Sigmoid colon (tissue), 4 donors: ENCODE measurements around the gene SLC5A11.

Source experiments
- CTCF ChIP-seq, 4 experiments: fragments of 450-650 bp in 3 of 4; fragments of 200-600 bp in 1 of 4; IDR thresholded peaks; one replicate each; pipeline ENCODE4 v1.5.1; 2016 to 2019; ENCODE audit warnings: antibody characterized with exemption in 4 of 4, mild to moderate bottlenecking in 3 of 4, moderate library complexity in 2 of 4
- EP300 ChIP-seq, 4 donors: sonication (generic); formaldehyde crosslinking; IDR thresholded peaks; one replicate each; pipeline ENCODE4 v1.6.1; 2017; ENCODE audit warnings: antibody characterized with exemption in 4 of 4
- POLR2A ChIP-seq, 2 donors: fragments of 450-650 bp; IDR thresholded peaks; one replicate each; pipeline ENCODE4 v1.6.1; 2016; ENCODE audit warnings: antibody characterized with exemption in 2 of 2, mild to moderate bottlenecking in 2 of 2, moderate library complexity in 2 of 2
- POLR2AphosphoS5 ChIP-seq, 4 donors: sonication (generic); formaldehyde crosslinking; IDR thresholded peaks; one replicate each; pipeline ENCODE4 v1.6.1; 2017; ENCODE audit warnings: antibody characterized with exemption in 4 of 4

GRCh38 chr16:24917891-24918290 lies 72.1 kb downstream of the SLC5A11 start:
- TF ChIP-seq CTCF (IDR thresholded peaks at IDR 0.05) (no peak), POLR2A (IDR thresholded peaks at IDR 0.05) (no peak), EP300 (IDR thresholded peaks at IDR 0.05) (no peak), POLR2AphosphoS5 (IDR thresholded peaks at IDR 0.05) (no peak)
